HepG2 (cell line): ENCODE results near the gene BSN. TPM values are rescaled to one million over a fixed set of nuclear protein-coding genes. Genes with fewer than 3 reads are reported as not detected.

Experiments used
- AKAP8 ChIP-seq: sonication (generic); formaldehyde crosslinking; IDR thresholded peaks from 2 replicates; pipeline ENCODE4 v1.5.1; 2020; ENCODE audit warnings: mild to moderate bottlenecking, missing genetic modification reagents
- DR1 ChIP-seq: sonication (generic); formaldehyde crosslinking; IDR thresholded peaks from 2 replicates; pipeline ENCODE4 v1.8.0; 2021; ENCODE audit warnings: mild to moderate bottlenecking, missing genetic modification reagents, inconsistent platforms
- FOXC1 ChIP-seq: sonication (generic); formaldehyde crosslinking; IDR thresholded peaks from 2 replicates; pipeline ENCODE4 v1.8.0; 2022; ENCODE audit warnings: mild to moderate bottlenecking, missing genetic modification reagents, borderline replicate concordance
- KAT8 ChIP-seq: IDR thresholded peaks from 2 replicates; pipeline ENCODE4 v1.6.1; 2016; ENCODE audit warnings: missing genetic modification reagents, missing compliant biosample characterization
- KDM2A ChIP-seq: sonication (generic); formaldehyde crosslinking; IDR thresholded peaks from 2 replicates; pipeline ENCODE4 v1.4.0; 2020; ENCODE audit warnings: low read depth, missing genetic modification reagents, borderline replicate concordance
- MED1 ChIP-seq: sonication (generic); formaldehyde crosslinking; IDR thresholded peaks from 2 replicates; pipeline ENCODE4 v1.4.0; 2020; ENCODE audit warnings: missing genetic modification reagents
- MEIS2 ChIP-seq: sonication (generic); formaldehyde crosslinking; IDR thresholded peaks from 2 replicates; pipeline ENCODE4 v1.9.0; 2021; ENCODE audit warnings: mild to moderate bottlenecking, missing genetic modification reagents
- NFYC ChIP-seq: IDR thresholded peaks from 2 replicates; pipeline ENCODE4 v1.6.1; 2016; ENCODE audit warnings: missing genetic modification reagents, missing compliant biosample characterization
- PHF20 ChIP-seq: sonication (generic); formaldehyde crosslinking; IDR thresholded peaks from 2 replicates; pipeline ENCODE4 v1.5.0; 2020; ENCODE audit warnings: mild to moderate bottlenecking, missing genetic modification reagents
- RFXAP ChIP-seq: sonication (generic); formaldehyde crosslinking; IDR thresholded peaks from 2 replicates; pipeline ENCODE4 v1.4.0; 2020; ENCODE audit warnings: missing genetic modification reagents, borderline replicate concordance
- SAP130 ChIP-seq: IDR thresholded peaks from 2 replicates; pipeline ENCODE4 v1.6.1; 2016; ENCODE audit warnings: low read depth
- SIN3A ChIP-seq: IDR thresholded peaks from 2 replicates; pipeline ENCODE4 v1.6.1; 2011; ENCODE audit warnings: low read depth, mild to moderate bottlenecking, control low read depth, low read length, borderline replicate concordance
- YEATS2 ChIP-seq: sonication (generic); formaldehyde crosslinking; IDR thresholded peaks from 2 replicates; pipeline ENCODE4 v1.4.0; 2020; ENCODE audit warnings: missing genetic modification reagents, borderline replicate concordance
- ZNF143 ChIP-seq: sonication (generic); formaldehyde crosslinking; IDR thresholded peaks from 2 replicates; pipeline ENCODE4 v1.4.0; 2020; ENCODE audit warnings: missing genetic modification reagents
- ZNF263 ChIP-seq: sonication (generic); formaldehyde crosslinking; IDR thresholded peaks from 2 replicates; pipeline ENCODE4 v1.4.0; 2020; ENCODE audit warnings: missing genetic modification reagents
- polyA plus RNA-seq, 8 experiments: library from polyadenylated mRNA; depleted of rRNA in 3 of 8; stranded (reverse) in 7 of 8; unstranded in 1 of 8; fragments of >200 nt; fragmentation: Illumina TruSeq in 4 of 8; extraction: Trizol in 4 of 8; gene quantifications; 2 replicates each; pipeline versions ENCODE4 v1.2.1 to v1.2.3, GENCODE V29; 2011 to 2016; ENCODE audit warnings: low read depth in 4 of 8, missing spikeins in 1 of 8, mixed read lengths in 1 of 8; ENCODE audit not compliant: insufficient read depth in 1 of 8
- total RNA-seq, 5 experiments: library from RNA; depleted of rRNA; stranded (reverse); fragments of >200 nt; fragmentation: Illumina TruSeq; extraction: Trizol; gene quantifications; 2 replicates each; pipeline ENCODE4 v1.2.3, GENCODE V29; 2016; ENCODE audit warnings: low read depth in 1 of 5
- TF ChIP-seq, protein P1 (sequence below): IDR thresholded peaks from 2 replicates; pipeline ENCODE4 v1.6.1; 2016; ENCODE audit warnings: mild to moderate bottlenecking
- TF ChIP-seq, protein P2 (sequence below): IDR thresholded peaks from 2 replicates; pipeline ENCODE4 v1.6.1; 2018; ENCODE audit warnings: missing genetic modification reagents, mild to moderate bottlenecking, missing compliant biosample characterization
- TF ChIP-seq, protein P3 (sequence below): sonication (generic); formaldehyde crosslinking; conservative IDR thresholded peaks from 2 replicates; pipeline ENCODE4 v1.8.1; 2023; ENCODE audit warnings: missing genetic modification reagents
- TF ChIP-seq, protein P4 (sequence below): sonication (generic); formaldehyde crosslinking; IDR thresholded peaks from 2 replicates; pipeline ENCODE4 v1.4.0; 2020; ENCODE audit warnings: missing genetic modification reagents
- TF ChIP-seq, protein P5 (sequence below): sonication (generic); formaldehyde crosslinking; IDR thresholded peaks from 2 replicates; pipeline ENCODE4 v1.4.0; 2020; ENCODE audit warnings: mild to moderate bottlenecking, low read depth, missing genetic modification reagents
- TF ChIP-seq, protein P6 (sequence below): IDR thresholded peaks from 2 replicates; pipeline ENCODE4 v1.6.1; 2016; ENCODE audit warnings: low read depth, borderline replicate concordance

The BSN gene
- total and polyA plus RNA-seq, 2 of the 13 experiments (the other 11 are each of a cell fraction or from before 2014, with no cell fraction given), result 0.42 to 0.86 TPM

DNA sequence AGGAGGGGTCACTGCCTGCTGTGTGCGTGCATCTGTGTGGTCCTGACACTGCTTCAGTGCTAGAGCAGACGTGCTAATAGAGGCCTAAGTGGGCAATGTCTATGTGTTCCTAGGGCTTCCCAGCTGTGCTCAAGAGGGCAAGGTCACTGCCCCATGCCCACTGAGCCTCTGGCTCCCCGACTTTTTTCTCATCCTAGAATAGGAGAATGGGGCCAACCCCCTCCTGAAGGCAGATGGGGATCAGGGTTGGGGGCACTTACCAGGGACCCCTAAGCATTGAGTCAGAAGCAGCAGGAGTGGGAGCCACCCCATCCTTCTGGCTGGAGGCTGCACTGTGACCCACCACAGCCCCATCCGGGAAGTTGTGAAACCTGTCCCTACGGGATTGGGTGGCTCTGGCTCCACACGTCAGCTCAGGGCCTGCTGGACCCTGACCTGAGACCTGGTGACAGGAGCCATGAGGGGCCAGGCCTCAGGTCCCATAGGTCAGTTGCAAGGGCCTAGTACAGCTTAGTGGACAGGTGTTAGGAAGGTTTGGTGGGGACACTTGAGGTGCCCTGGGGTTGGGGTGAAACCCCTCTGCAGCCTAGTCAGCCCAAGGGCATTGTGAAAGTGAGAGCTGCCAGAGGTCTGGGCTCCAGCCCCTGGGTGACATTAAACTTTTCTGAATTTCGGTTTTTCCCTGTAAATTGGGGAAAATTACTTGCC, 134.2 kb downstream of the BSN start (continued):
- TF ChIP-seq, protein P1, sequence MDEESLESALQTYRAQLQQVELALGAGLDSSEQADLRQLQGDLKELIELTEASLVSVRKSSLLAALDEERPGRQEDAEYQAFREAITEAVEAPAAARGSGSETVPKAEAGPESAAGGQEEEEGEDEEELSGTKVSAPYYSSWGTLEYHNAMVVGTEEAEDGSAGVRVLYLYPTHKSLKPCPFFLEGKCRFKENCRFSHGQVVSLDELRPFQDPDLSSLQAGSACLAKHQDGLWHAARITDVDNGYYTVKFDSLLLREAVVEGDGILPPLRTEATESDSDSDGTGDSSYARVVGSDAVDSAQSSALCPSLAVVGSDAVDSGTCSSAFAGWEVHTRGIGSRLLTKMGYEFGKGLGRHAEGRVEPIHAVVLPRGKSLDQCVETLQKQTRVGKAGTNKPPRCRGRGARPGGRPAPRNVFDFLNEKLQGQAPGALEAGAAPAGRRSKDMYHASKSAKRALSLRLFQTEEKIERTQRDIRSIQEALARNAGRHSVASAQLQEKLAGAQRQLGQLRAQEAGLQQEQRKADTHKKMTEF (CRISPR knock-in tag), result peak; percentile 80; the same call in 1 of the 2 replicates
- TF ChIP-seq, protein P2, sequence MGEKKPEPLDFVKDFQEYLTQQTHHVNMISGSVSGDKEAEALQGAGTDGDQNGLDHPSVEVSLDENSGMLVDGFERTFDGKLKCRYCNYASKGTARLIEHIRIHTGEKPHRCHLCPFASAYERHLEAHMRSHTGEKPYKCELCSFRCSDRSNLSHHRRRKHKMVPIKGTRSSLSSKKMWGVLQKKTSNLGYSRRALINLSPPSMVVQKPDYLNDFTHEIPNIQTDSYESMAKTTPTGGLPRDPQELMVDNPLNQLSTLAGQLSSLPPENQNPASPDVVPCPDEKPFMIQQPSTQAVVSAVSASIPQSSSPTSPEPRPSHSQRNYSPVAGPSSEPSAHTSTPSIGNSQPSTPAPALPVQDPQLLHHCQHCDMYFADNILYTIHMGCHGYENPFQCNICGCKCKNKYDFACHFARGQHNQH, result peak; percentile 37
- TF ChIP-seq ZNF263, result peak; percentile 16; the same call in 1 of the 2 replicates
- peak; percentile 69 for TF ChIP-seq KDM2A (CRISPR knock-in tag)
- TF ChIP-seq ZNF143 (CRISPR knock-in tag), result peak; percentile 47; the same call in 1 of the 2 replicates
- peak; percentile 56; the same call in 1 of the 2 replicates for TF ChIP-seq MED1 (CRISPR knock-in tag)
- TF ChIP-seq PHF20 (CRISPR knock-in tag), result peak; percentile 61; the same call in 1 of the 2 replicates
- TF ChIP-seq, protein P3, sequence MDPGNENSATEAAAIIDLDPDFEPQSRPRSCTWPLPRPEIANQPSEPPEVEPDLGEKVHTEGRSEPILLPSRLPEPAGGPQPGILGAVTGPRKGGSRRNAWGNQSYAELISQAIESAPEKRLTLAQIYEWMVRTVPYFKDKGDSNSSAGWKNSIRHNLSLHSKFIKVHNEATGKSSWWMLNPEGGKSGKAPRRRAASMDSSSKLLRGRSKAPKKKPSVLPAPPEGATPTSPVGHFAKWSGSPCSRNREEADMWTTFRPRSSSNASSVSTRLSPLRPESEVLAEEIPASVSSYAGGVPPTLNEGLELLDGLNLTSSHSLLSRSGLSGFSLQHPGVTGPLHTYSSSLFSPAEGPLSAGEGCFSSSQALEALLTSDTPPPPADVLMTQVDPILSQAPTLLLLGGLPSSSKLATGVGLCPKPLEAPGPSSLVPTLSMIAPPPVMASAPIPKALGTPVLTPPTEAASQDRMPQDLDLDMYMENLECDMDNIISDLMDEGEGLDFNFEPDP (CRISPR knock-in tag), result 0 out of 2 replicates have a peak, but pooled peaks have one; percentile 79
- peak; percentile 63; the same call in 1 of the 2 replicates for TF ChIP-seq YEATS2 (CRISPR knock-in tag)
- peak; percentile 73; the same call in 1 of the 2 replicates for TF ChIP-seq DR1 (CRISPR knock-in tag)
- TF ChIP-seq NFYC (CRISPR knock-in tag), result peak; percentile 71
- TF ChIP-seq, protein P4, sequence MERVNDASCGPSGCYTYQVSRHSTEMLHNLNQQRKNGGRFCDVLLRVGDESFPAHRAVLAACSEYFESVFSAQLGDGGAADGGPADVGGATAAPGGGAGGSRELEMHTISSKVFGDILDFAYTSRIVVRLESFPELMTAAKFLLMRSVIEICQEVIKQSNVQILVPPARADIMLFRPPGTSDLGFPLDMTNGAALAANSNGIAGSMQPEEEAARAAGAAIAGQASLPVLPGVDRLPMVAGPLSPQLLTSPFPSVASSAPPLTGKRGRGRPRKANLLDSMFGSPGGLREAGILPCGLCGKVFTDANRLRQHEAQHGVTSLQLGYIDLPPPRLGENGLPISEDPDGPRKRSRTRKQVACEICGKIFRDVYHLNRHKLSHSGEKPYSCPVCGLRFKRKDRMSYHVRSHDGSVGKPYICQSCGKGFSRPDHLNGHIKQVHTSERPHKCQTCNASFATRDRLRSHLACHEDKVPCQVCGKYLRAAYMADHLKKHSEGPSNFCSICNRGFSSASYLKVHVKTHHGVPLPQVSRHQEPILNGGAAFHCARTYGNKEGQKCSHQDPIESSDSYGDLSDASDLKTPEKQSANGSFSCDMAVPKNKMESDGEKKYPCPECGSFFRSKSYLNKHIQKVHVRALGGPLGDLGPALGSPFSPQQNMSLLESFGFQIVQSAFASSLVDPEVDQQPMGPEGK (CRISPR knock-in tag), result peak; percentile 49; the same call in 1 of the 2 replicates
- TF ChIP-seq KAT8 (CRISPR knock-in tag), result peak; percentile 20; the same call in 1 of the 2 replicates
- TF ChIP-seq MEIS2 (CRISPR knock-in tag), result peak; percentile 85; the same call in 1 of the 2 replicates
- peak; percentile 93 for TF ChIP-seq SAP130
- TF ChIP-seq, protein P5, sequence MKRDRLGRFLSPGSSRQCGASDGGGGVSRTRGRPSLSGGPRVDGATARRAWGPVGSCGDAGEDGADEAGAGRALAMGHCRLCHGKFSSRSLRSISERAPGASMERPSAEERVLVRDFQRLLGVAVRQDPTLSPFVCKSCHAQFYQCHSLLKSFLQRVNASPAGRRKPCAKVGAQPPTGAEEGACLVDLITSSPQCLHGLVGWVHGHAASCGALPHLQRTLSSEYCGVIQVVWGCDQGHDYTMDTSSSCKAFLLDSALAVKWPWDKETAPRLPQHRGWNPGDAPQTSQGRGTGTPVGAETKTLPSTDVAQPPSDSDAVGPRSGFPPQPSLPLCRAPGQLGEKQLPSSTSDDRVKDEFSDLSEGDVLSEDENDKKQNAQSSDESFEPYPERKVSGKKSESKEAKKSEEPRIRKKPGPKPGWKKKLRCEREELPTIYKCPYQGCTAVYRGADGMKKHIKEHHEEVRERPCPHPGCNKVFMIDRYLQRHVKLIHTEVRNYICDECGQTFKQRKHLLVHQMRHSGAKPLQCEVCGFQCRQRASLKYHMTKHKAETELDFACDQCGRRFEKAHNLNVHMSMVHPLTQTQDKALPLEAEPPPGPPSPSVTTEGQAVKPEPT (CRISPR knock-in tag), result peak; percentile 23; the same call in 1 of the 2 replicates
- TF ChIP-seq, protein P6, sequence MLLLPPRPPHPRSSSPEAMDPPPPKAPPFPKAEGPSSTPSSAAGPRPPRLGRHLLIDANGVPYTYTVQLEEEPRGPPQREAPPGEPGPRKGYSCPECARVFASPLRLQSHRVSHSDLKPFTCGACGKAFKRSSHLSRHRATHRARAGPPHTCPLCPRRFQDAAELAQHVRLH (CRISPR knock-in tag), result peak; percentile 57; the same call in 1 of the 2 replicates
- 0 out of 2 replicates have a peak, but pooled peaks have one; percentile 68 for TF ChIP-seq FOXC1
- peak; percentile 82; the same call in 1 of the 2 replicates for TF ChIP-seq RFXAP (CRISPR knock-in tag)
- peak; percentile 47; the same call in 1 of the 2 replicates for TF ChIP-seq AKAP8 (CRISPR knock-in tag)
- peak; percentile 73; the same call in 1 of the 2 replicates for TF ChIP-seq SIN3A
